Stimulated activated naive CD4-positive, alpha-beta T cell (primary cell): ENCODE results near the gene CDH13.

Source experiments
- DNase-seq, 6 experiments: peaks; one replicate each; lab custom pipeline; 2025; lab: John Stamatoyannopoulos, UW

Gene CDH13

DNA sequence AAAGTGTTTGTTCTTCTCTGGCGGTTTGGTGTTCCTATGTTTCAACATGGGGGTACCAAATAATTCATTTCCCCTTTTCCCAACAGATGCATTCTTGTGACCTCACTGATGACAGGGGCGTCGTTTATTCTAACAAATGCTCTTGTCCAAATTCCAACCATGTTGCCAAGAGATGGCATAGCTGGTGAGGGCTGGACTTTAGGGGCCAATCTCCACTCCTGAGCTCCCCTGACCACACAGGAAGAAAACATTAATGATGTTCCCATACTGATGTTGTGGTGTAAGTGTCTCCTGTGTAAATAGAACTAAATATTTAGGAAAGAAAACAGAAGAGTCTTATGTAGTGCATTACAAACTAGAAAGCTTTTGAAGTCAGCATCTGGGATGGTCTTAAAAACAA lies 431.6 kb downstream of the CDH13 start:
- no peak for DNase-seq

GRCh38 chr16:83059237-83059636 lies 432.5 kb downstream of the CDH13 start:
- DNase-seq: no peak

DNA sequence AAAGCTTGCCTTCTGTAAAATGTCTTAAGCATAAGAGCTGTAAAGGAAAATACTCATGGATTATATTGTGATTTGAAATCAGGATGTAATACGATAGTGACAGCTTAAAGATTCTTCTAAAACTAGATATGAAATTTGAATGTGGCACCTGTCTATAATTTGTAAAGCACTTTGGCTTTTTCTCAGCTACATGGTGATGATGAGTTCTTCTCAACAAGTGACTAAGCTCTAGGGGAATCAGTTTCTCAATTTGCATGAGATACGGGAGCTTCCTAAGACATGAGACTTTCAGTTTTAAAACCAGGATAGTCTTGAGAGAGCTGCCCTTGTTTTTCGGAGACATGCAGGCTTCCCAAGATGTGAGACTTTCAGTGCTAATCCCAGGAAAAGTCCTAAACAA lies 439.2 kb downstream of the CDH13 start:
- no peak for DNase-seq

- DNase-seq: no peak
Measured at GRCh38 chr16:83066881-83067280, 440.1 kb downstream of the CDH13 start.

DNA sequence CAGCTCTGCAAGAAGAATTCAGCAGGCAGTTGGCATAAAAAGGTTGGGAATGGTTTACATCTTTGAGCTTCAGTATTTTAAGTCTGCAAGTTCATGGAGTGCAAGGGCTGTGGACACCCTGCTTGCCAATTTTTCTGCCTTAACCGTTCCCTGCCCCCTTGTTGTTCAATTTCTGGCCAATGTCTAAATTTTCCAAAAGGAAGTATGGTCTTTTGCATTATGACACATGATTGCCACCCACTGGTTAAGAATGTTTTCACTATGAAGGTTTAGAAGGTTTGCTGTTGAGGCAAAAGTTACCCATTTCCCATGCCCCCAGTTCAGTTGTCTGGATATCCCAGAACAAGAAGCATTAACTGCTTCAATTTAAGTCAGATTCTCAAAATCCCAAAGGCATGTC lies 441.9 kb downstream of the CDH13 start:
- DNase-seq: no peak

GRCh38 chr16:83070416-83071209 lies 443.8 kb downstream of the CDH13 start:
- no peak for DNase-seq

GRCh38 chr16:83075956-83076355 lies 449.2 kb downstream of the CDH13 start:
- no peak for DNase-seq

DNA sequence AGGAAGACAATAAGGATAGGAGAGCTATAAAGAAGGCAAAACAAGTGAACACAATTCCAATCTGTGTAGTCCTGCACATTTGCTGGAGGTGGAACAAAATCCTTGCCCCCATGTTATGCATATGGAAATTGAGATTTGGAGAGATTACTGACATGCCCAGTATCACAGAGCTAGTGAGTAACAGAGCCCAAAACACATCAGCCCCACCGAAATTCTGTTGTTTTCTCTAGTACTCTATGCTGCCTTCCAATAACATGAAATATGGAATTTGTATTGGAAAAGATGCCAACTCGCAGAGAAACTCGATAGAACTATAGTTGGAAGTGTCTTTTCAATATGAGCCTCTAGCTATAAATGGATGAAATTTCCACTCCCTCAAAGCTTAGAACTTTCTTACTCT lies 456.6 kb downstream of the CDH13 start:
- DNase-seq: no peak

DNA sequence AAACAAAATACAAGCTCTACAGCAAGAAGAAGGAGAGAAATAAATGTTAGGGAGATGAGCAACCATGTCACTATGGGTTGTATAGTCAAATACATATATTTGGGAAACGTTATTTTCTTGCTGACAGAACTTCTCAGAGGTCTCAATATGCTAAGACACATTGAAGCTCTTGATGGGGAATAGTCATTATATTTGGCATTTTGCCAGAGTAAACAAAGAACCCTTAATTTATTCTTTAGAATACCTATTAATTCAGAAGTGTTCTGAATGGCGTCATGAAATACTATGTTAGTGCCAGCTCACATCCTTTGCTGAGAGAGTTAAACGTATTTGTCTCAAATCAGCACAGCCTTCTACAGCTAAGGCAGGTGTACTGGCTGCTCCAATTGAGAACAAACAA lies 458.9 kb downstream of the CDH13 start:
- no peak for DNase-seq

GRCh38 chr16:83095941-83096692 lies 469.3 kb downstream of the CDH13 start:
- DNase-seq: no peak

- DNase-seq: no peak
Measured at GRCh38 chr16:83098536-83098935, 471.8 kb downstream of the CDH13 start.

- no peak for DNase-seq
Measured at GRCh38 chr16:83100679-83101078, 473.9 kb downstream of the CDH13 start.

- no peak for DNase-seq
Measured at GRCh38 chr16:83102336-83102735, 475.6 kb downstream of the CDH13 start.

DNA sequence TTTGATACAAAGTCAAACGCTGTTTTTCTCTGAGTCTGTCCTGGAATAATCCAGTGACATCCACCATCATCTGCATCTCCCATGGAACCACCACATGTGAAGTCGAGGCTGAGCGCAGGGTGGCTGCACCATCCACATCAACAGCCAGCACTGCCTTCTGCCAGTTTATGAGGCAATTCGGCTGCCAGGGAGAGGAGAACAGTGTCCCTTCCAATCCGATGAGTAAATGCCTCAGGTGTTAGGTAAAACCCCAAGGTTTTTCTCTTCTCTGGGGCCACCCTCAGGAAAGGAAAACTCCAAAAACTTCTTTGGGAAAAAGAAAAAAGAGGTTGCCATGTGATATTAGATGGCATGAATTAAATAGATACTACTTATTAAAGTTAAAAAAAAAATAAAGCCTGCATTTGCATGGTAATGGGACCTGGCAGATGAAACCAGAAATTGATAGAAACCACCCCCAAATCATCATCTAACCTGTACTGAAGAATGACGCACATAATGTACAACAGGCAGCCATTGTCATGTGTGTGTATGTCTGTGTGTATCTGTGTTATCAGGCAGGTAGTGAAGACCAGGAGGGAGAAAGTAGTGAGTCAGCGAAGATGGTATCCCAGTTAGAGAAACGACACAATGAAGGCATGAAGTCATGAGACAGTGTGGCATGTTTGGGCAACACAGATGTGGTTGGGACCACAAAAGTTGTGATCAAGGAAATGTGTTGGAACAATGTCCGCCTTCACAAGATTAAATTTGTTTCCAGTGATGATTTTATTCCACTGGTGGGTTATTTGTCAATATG lies 478.7 kb downstream of the CDH13 start:
- no peak for DNase-seq

DNA sequence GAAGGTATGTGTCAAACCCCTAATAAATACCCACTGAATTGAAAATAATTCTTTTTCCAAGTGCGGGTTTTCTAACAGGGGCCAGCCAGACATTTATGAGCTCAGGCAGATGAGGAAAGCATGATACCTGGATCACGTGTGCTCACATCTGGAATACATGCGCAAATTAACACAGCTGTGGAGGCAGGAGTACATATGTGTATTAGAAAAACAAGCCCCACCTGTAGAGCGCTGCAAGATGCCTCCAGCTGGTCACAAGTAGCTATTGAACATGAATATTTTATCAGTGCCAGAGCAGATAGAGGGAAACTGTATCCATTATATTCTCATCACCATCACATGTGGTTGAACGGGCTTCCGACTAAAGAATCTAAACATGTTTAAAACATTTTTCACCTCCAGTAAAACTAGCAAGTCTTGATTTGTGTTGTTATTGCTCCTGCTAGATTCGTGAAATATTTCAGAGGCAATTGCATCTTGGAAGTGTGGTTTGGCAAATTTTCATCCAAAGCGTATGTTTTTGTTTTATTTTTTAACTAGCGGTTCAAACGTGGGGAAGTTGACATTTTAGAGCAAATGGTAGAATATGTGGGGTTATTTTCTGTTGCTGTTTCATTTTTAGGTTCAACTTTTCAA lies 482.8 kb downstream of the CDH13 start:
- DNase-seq: no peak

DNA sequence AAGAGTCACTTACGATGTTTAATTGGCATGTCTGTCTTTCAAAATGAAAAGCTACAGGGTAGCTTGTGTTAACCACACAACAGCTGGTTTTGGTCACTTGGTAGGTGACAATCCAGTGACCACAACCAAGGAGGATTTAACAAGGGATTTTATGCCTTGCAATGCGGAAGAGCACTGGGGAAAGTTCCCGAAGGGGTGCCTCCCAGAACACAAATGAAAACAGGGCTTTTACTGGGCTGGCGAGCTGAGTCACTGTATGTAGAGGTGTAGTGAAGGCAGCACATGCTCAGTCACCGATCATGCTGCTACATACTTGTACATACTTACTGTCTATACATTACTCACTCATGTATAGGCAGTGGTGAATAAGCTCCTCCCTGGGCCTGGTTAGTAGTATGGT lies 483.5 kb downstream of the CDH13 start:
- no peak for DNase-seq

- DNase-seq: no peak
Measured at GRCh38 chr16:83113317-83113716, 486.5 kb downstream of the CDH13 start.

GRCh38 chr16:83113811-83114210 lies 487.0 kb downstream of the CDH13 start:
- no peak for DNase-seq

GRCh38 chr16:83115491-83116232 lies 488.9 kb downstream of the CDH13 start:
- DNase-seq: no peak

GRCh38 chr16:83116274-83116892 lies 489.6 kb downstream of the CDH13 start:
- no peak for DNase-seq

- no peak for DNase-seq
Measured at GRCh38 chr16:83117810-83118209, 491.0 kb downstream of the CDH13 start.
